Natural killer cell treated with Interleukin-12 subunit alpha and Interleukin-12 subunit beta and Interleukin-15 and Interleukin-18, amount 100 ng/mL, for 72 hours (primary cell): ENCODE measurements around the gene AMDHD2. TPM values are rescaled to one million over a fixed set of nuclear protein-coding genes. Genes with fewer than 3 reads are reported as not detected.
A peak's percentile ranks its signal among the peaks of the same experiment; 100 is the strongest.
"Not testable (repeated sequence)": the region's sequence is repeated elsewhere in the genome, so short reads cannot be mapped to it uniquely, and the experiment has no call there.

ENCODE experiments used
- ATAC-seq, 2 donors: fragments of 150-1000 bp; cut with Tn5 transposase in 1 of 2; sonication (Bioruptor Pico), chemical (Tn5 transposase) in 1 of 2; 2 replicates each; pipeline ENCODE4 v1.10.0; 2021
- DNase-seq: peaks from one replicate; pipeline ENCODE4 v3.0.0; 2022; ENCODE audit warnings: low spot score
- H3K27ac Mint-ChIP-seq, 2 donors: 1 replicate in 1 of 2; 2 replicates in 1 of 2; pipeline ENCODE4 v1.8.0; 2022; ENCODE audit warnings: mixed read lengths in 2 of 2, mild to moderate bottlenecking in 1 of 2, moderate library complexity in 1 of 2
- H3K27me3 Mint-ChIP-seq, 2 donors: 1 replicate in 1 of 2; 2 replicates in 1 of 2; pipeline ENCODE4 v1.8.0; 2022; ENCODE audit warnings: mixed read lengths in 2 of 2
- H3K36me3 Mint-ChIP-seq: one replicate; pipeline ENCODE4 v1.8.0; 2022; ENCODE audit warnings: mixed read lengths
- H3K4me1 Mint-ChIP-seq, 2 donors: 1 replicate in 1 of 2; 2 replicates in 1 of 2; pipeline ENCODE4 v1.8.0; 2022; ENCODE audit warnings: low read depth in 2 of 2, mixed read lengths in 2 of 2, mild to moderate bottlenecking in 1 of 2
- H3K4me3 Mint-ChIP-seq: one replicate; pipeline ENCODE4 v1.8.0; 2022; ENCODE audit warnings: mixed read lengths
- H3K9me3 Mint-ChIP-seq: 2 replicates; pipeline ENCODE4 v1.8.0; 2022; ENCODE audit warnings: mixed read lengths
- total RNA-seq, 2 donors: library from RNA; stranded (reverse); gene quantifications; one replicate each; pipeline ENCODE4 v1.2.3, GENCODE V29; 2022

Gene AMDHD2
- total RNA-seq, 2 donors from 2014 or later: 34.1 to 63.9 TPM

DNA sequence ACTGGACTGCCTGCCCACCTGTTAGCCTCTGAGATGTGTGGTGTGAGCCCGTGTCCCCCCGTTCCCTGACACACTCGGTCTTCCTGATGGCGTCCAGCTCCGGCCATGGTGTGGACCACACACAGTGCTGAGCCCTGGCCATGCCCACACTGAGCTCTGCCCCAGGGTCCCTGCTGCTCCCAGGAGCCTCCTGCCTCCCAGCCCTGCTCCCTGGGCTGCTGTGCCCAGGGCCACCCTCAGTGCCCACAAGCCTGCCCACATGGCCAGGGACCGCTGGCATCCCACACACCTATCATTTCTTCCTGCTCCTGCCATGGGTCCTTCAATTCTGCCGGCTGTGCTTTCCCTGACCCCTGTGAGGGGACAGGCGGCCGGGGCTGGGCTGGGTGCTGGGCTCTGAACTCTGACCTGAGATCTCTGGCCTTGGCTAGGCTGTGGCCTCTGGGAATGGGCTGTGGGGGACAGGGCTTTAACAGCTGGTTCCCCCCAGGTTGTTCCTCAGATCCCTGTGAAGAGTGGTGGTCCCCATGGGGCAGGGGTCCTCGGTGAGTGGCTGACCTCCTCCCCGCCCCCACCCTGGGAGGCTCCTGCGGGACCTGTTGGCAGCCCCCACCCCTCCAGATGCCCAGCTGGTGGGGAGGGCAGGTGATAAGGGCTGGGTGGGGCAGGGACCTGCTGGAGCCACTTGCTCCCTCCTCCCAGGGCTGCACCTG, 7.1 kb downstream of the AMDHD2 start:
- H3K4me1 Mint-ChIP-seq: peaks cover 8 to 17% of the 10 kb centered on the region in 2 donors
- no peaks in the 10 kb centered on the region for H3K9me3 Mint-ChIP-seq
- peak; percentile 58 for DNase-seq
- no peaks in the 10 kb centered on the region for H3K36me3 Mint-ChIP-seq
- no peak overlapping the region for H3K27ac Mint-ChIP-seq
- no peak for ATAC-seq
- no peak overlapping the region for H3K4me3 Mint-ChIP-seq
- H3K27me3 Mint-ChIP-seq: no peaks in the 10 kb centered on the region

DNA sequence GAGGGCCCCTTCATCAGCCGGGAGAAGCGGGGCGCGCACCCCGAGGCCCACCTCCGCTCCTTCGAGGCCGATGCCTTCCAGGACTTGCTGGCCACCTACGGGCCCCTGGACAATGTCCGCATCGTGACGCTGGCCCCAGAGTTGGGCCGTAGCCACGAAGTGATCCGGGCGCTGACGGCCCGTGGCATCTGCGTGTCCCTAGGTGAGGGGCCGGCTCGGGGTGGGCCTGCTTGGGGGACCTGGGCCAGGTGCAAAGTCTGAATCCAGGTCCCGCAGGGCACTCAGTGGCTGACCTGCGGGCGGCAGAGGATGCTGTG, 7.6 kb downstream of the AMDHD2 start:
- H3K4me3 Mint-ChIP-seq: no peak overlapping the region
- H3K36me3 Mint-ChIP-seq: no peaks in the 10 kb centered on the region

DNA sequence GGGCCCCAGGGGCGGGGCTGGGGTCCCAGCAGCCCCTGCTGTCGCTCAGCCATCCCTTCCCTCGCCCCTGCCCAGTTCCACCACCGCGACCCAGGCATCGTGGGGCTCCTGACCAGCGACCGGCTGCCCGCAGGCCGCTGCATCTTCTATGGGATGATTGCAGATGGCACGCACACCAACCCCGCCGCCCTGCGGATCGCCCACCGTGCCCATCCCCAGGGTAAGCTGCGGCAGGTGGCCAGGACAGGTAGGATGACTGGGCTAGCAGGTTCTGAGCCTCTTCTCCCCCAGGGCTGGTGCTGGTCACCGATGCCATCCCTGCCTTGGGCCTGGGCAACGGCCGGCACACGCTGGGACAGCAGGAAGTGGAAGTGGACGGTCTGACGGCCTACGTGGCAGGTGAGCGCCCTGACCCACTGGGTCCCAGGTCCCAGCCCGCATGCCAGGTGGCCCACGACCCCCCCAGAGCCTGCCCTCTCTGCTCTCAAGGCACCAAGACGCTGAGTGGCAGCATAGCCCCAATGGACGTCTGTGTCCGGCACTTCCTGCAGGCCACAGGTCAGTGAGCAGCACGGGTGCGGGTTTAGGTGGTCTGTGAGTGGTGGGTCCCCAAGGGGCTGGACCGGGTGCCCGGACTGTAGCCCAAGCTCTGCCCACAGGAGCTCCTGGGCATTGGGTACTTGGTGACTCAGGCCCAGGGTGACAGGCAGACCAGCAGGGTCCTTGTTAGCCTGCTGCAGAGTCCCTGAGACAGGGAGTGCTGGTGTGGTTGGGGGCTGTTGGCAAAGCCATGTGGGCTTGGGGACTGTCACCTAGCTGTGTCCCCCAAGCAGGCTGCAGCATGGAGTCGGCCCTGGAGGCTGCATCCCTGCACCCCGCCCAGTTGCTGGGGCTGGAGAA, 8.2 kb downstream of the AMDHD2 start:
- no peak for ATAC-seq

More for the DNA sequence above, 7.6 kb downstream of the AMDHD2 start:
- Mint-ChIP-seq H3K9me3 (no peaks in the 10 kb centered on the region), H3K4me1 (peaks cover 13 to 22% of the 10 kb centered on the region in 2 donors), H3K27ac (no peak overlapping the region), H3K27me3 (no peaks in the 10 kb centered on the region)
- DNase-seq (no peak), ATAC-seq (no peak)

DNA sequence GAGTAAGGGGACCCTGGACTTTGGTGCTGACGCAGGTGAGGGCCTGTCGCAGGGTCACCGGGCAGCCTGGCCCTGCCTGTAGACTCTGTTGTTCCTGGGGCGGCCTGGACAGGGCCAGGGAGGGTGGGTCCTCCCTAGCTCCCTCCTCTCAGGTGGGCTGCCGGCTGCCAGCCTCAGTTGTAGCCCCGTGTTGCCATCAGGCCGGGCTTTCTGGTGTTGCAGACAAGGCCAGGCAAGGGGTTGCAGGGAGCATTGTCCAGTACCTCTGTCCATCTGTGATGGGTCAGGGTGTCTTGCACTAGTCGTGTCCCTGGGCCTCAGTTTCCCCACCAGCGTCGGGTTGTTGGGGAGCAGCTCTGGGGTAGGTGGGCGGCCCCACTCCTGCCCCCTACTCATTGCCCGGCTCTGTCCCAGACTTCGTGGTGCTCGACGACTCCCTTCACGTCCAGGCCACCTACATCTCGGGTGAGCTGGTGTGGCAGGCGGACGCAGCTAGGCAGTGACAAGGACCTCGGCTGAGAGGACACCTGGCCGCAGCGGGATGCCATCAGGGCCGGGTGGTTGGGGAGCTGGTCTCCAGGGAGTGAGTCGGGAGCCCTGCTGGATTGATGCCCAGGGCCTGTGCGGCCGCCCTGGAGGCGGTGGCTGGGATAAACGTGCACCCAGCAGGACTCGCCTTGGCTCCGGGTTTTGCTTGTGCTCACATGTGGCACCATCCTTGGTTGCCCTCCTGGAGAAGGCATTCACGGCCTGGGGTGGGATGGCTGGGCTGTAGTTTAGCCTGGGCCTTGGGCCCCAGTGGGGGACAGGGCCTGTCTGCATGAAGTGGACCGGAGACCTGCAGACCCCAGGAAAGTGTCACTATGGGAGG, 9.1 kb downstream of the AMDHD2 start:
- no peak overlapping the region for H3K27ac Mint-ChIP-seq
- no peaks in the 10 kb centered on the region for H3K27me3 Mint-ChIP-seq
- DNase-seq: peak; percentile 59
- H3K9me3 Mint-ChIP-seq: no peaks in the 10 kb centered on the region
- no peak overlapping the region for H3K4me3 Mint-ChIP-seq
- H3K36me3 Mint-ChIP-seq: no peaks in the 10 kb centered on the region
- ATAC-seq: no peak
- peaks cover 21 to 22% of the 10 kb centered on the region in 2 donors for H3K4me1 Mint-ChIP-seq

More for the DNA sequence above, 8.2 kb downstream of the AMDHD2 start:
- Mint-ChIP-seq H3K36me3 (no peaks in the 10 kb centered on the region), H3K27ac (no peak overlapping the region), H3K4me1 (peaks cover 16 to 24% of the 10 kb centered on the region in 2 donors), H3K9me3 (no peaks in the 10 kb centered on the region), H3K4me3 (no peak overlapping the region), H3K27me3 (no peaks in the 10 kb centered on the region)
- DNase-seq: peak; percentile 48

DNA sequence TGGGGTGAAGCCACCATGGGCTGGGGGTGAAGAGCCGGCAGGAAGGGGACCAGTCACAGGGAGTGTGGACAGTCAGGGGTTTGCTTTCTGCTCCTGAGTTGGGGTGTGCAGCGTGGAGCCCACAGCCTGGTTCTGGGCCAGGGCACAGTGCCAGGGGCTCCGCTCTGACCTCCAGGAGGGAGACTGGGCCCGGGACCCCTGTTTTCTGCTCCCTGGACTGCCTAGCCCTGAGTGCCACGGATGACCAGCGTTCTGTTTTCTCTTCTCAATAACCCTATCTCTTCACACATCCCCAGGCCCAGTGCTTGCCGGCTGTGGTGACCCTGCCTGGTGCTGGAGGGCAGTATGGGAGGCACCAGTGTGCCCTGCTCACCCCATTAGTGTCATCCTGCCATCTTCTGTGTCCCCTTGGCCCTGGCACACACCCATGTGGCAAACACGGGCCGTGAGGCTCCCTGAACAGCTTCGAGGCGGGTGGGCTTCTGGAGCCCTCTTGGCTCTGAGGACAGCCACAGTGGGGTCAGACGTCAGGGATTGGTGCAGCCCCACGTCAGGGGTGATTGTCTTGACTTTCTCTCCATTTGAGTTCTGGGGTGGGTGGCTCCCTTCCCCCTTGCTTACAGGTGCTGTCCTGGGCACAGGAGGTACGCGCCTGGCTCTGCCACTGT, 9.9 kb downstream of the AMDHD2 start:
- no peak overlapping the region for H3K4me3 Mint-ChIP-seq
- no peaks in the 10 kb centered on the region for H3K9me3 Mint-ChIP-seq
- H3K27me3 Mint-ChIP-seq: no peaks in the 10 kb centered on the region
- H3K4me1 Mint-ChIP-seq: peaks cover 17 to 21% of the 10 kb centered on the region in 2 donors
- DNase-seq: peak; percentile 45
- ATAC-seq: no peak
- no peaks in the 10 kb centered on the region for H3K36me3 Mint-ChIP-seq
- H3K27ac Mint-ChIP-seq: no peak overlapping the region

DNA sequence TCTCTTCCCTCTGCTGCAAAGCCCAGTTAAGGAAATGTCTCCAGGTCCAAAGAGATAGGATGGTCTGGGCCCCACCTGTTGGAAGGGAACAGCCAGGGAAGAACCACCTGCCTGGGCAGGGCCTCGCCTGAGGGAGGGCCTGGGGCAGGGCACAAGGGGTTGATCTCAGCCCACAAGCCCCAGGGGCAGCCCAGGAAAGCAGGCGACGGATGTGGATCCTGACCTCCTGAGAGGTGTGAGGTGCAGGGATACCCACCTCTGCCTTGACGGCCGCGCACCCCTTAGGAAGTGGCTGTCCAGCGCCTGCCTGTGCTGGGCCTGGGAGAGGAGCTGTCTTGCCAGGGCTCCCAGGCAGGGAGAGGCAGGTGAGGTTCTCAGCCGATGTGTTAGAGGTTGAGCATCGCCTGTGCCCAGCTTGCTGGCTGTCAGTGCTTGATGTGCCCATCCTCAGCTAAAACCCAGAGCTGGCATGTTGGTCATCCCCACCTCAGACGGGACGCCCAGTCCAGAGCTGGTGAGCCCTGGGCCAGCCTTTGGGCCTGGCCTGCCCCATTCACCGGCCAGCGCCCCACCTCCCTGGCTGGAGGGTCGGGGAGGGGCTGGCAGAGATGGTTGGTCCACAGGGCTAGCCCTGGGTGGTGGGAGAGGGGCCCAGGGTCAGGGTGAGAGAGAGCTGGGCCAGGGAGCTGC, 10.6 kb downstream of the AMDHD2 start:
- ATAC-seq (no peak), DNase-seq (no peak)
- Mint-ChIP-seq H3K4me1 (peaks cover 17 to 21% of the 10 kb centered on the region in 2 donors), H3K9me3 (no peaks in the 10 kb centered on the region), H3K27ac (peak overlapping the region in 1 of 2 donors; percentile 93), H3K4me3 (peak overlapping the region; percentile 97), H3K36me3 (no peaks in the 10 kb centered on the region), H3K27me3 (no peaks in the 10 kb centered on the region)

DNA sequence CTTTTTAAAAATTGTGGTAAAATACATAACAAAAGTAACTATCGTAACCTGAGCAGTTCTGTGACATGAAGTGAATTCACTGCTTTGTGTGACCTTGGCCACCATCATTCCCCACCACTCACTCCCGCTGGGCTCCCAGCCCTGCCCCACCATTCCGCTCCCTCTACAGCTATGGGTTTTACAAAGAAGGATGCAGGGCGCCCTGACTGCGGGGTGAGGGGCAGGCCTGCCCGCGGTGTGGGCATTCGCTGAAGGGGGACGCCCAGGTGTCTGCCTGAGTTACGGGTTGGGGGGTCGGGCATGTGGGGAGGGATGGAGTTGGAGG, 11.2 kb downstream of the AMDHD2 start, which contains the start of gene CEMP1:
CEMP1 (minus strand) TSS at position 38 of the 325 bp plus-strand sequence. CDS start 335 bp downstream, outside the sequence.
- DNase-seq: no peak
- no peak for ATAC-seq
- Mint-ChIP-seq H3K36me3 (no peaks in the 10 kb centered on the region), H3K27me3 (no peaks in the 10 kb centered on the region), H3K4me1 (peaks cover 17 to 21% of the 10 kb centered on the region in 2 donors), H3K9me3 (no peaks in the 10 kb centered on the region), H3K4me3 (peak within 1 kb of the TSS; percentile 97), H3K27ac (peak within 1 kb of the TSS; percentile 93 to 95)

DNA sequence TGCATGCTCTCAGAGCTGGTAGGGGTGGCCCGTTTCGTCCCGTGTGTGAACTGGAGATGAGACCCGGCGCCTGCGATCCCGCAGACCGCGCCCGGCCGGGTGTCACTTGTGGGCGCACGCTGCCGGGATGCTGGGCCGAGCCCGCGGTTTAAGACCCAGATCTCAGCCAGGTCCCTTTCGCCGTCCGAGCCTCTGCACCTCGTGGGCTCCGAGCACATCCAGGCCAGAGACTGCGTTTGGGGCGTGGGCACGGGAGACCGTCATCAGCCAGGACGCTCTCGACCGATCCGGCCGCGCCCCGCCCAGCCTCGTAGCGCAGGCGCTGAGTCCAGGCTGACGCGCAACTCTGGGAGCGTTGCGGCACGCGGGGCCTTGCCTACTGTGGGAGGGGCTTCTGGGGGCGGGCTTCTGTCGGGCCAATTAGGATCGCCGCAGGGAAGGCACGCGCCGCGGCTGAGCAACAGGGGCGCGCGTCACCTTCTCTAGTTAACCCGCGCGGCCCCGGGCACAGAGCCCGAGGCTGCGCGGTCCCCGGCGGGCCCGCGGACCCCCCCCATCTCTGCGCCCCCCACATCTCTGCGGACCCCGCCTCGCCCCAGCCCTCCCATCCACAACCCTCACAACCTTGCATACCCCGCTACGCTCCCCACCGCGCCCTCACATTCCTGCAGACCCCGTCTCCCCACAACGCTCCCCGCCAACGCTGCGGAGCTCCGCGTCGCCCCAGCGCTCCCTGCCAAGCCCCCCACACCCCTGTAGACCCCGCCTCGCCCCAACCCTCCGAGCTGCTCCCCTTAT, 11.7 kb downstream of the AMDHD2 start:
- Mint-ChIP-seq H3K27ac (peak overlapping the region; percentile 93 to 95), H3K9me3 (no peaks in the 10 kb centered on the region), H3K36me3 (no peaks in the 10 kb centered on the region), H3K4me3 (peak overlapping the region; percentile 97), H3K27me3 (no peaks in the 10 kb centered on the region), H3K4me1 (peaks cover 17 to 21% of the 10 kb centered on the region in 2 donors)
- ATAC-seq (peak; percentile 95), DNase-seq (peak; percentile 98)

DNA sequence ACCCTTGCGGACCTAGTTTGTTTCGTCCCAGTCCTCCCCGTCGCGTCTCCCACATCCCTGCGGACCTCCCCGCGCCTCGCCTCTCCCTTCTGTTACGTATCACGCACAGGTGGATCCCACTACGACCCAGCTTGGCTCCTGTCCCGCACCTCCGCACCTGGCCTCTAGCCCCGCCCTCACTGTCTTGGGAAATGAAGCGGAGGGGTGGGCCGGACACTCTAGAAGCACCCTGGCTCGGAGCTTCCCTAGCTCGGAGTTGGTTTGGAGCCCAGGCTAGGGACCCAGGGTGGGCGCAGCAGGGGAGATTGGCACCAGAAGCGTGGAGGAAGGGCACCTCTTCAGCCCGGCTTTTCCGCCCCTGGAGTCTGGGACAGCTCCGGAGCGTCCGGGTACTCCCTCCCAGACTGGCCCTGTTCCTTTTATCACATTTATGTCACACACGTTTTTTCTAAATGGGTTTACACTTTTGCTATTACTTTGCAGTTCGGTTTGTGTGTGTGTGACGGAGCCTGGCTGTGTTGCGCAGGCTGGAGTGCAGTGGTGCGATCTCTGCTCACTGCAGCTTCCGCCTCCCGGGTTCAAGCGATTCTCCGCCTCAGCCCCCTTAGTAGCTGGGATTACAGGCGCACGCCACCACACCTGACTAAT, 12.4 kb downstream of the AMDHD2 start:
- Mint-ChIP-seq H3K4me1 (peaks cover 20 to 21% of the 10 kb centered on the region in 2 donors), H3K27ac (peak overlapping the region; percentile 93 to 95), H3K36me3 (no peaks in the 10 kb centered on the region), H3K9me3 (no peaks in the 10 kb centered on the region), H3K27me3 (no peaks in the 10 kb centered on the region), H3K4me3 (peak overlapping the region; percentile 97)
- ATAC-seq (peak; percentile 32 to 64), DNase-seq (peak; percentile 84)

DNA sequence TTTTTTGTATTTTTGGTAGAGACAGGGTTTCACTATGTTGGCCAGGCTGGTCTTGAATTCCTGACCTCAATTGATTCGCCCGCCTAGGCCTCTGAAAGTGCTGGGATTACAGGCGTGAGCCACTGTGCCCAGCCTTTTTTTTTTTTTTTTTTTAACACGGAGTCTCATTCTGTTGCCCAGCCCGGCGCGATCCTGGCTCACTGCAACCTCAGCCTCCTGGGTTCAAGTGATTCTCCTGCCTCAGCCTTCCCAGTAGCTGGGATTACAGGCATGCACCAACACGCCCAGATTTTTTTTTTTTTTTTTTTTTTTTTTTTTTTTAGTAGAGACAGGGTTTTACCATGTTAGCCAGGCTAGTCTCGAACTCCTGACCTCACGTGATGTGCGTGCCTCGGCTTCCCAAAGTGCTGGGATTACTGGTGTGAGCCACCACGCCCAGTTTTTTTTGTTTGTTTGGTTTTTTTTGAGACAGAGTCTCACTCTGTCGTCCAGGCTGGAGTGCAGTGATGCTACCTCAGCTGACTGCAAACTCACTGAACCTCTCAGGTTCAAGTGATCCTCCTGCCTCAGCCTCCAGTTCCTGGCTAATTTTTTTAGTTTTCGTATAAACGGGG, 13.1 kb downstream of the AMDHD2 start:
- DNase-seq, H3K27me3 Mint-ChIP-seq, H3K9me3 Mint-ChIP-seq, ATAC-seq, H3K36me3 Mint-ChIP-seq: not testable (repeated sequence)
- peak overlapping the region; percentile 97 for H3K4me3 Mint-ChIP-seq
- H3K27ac Mint-ChIP-seq: peak overlapping the region; percentile 93 to 95
- peaks cover 20 to 21% of the 10 kb centered on the region in 2 donors for H3K4me1 Mint-ChIP-seq

DNA sequence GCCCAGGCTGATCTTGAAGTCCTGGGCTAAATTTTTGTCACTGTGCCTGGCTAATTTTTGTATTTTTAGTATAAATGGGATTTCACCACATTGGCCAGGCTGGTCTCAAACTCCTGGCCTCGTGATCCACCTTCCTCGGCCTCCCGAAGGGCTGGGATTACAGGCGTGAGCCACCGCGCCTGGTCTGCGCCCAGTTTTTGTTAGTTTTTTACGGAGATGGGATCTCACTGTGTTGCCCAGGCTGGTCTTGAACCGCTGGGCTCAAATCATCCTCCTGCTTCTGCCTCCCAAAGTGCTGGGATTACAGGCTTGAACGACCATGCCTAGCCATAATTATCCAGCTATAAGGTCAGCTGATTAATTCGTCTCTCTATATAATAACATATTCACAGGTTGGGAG, 13.7 kb downstream of the AMDHD2 start:
- peak overlapping the region; percentile 60 to 95 for H3K27ac Mint-ChIP-seq
- peaks cover 23 to 26% of the 10 kb centered on the region in 2 donors for H3K4me1 Mint-ChIP-seq
- DNase-seq: no peak
- no peak for ATAC-seq
- H3K36me3 Mint-ChIP-seq: no peaks in the 10 kb centered on the region
- no peaks in the 10 kb centered on the region for H3K9me3 Mint-ChIP-seq
- H3K27me3 Mint-ChIP-seq: no peaks in the 10 kb centered on the region
- peak overlapping the region; percentile 66 for H3K4me3 Mint-ChIP-seq
